Panc1 (cell line): ENCODE results near the gene LDLRAD4.

Source experiments
- POLR2AphosphoS5 ChIP-seq: IDR thresholded peaks from 2 replicates; pipeline ENCODE4 v1.6.1; 2012; ENCODE audit warnings: mild to moderate bottlenecking, low read depth, low read length, moderate library complexity
- SIN3A ChIP-seq: IDR thresholded peaks from 2 replicates; pipeline ENCODE4 v1.6.1; 2012; ENCODE audit warnings: low read depth, mild to moderate bottlenecking, low read length, moderate library complexity, borderline replicate concordance; ENCODE audit not compliant: insufficient read depth
- TF ChIP-seq, protein P1 (sequence below): fragments of 450-650 bp; IDR thresholded peaks from 2 replicates; pipeline ENCODE4 v1.5.1; 2017; ENCODE audit warnings: mild to moderate bottlenecking

DNA sequence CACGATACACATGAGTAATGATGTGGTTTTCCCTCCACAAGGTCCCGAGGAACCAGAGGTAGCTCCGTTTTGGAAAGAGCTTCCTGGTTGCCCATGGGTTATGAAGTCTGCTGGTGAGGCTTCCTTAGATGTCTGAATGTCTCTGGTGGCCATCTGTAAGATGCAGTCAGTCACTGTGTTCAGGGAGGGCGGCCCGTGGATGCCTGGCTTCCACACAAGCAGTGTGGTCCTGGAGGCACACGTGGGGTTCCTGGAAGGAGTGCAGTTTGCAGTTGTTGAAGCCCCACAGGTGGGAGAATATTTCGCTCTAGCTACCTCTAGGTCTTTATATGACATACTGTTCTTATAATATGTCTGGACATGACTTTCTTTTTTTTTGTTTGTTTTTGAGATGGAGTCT lies 298.8 kb downstream of the LDLRAD4 start:
- TF ChIP-seq, protein P1, sequence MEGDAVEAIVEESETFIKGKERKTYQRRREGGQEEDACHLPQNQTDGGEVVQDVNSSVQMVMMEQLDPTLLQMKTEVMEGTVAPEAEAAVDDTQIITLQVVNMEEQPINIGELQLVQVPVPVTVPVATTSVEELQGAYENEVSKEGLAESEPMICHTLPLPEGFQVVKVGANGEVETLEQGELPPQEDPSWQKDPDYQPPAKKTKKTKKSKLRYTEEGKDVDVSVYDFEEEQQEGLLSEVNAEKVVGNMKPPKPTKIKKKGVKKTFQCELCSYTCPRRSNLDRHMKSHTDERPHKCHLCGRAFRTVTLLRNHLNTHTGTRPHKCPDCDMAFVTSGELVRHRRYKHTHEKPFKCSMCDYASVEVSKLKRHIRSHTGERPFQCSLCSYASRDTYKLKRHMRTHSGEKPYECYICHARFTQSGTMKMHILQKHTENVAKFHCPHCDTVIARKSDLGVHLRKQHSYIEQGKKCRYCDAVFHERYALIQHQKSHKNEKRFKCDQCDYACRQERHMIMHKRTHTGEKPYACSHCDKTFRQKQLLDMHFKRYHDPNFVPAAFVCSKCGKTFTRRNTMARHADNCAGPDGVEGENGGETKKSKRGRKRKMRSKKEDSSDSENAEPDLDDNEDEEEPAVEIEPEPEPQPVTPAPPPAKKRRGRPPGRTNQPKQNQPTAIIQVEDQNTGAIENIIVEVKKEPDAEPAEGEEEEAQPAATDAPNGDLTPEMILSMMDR: no peak
- TF ChIP-seq POLR2AphosphoS5 (no peak), SIN3A (no peak)
